Middle frontal gyrus (tissue), 1 donor: ENCODE data around the gene CLDN1.
"Not testable (repeated sequence)": the region's sequence is repeated elsewhere in the genome, so short reads cannot be mapped to it uniquely, and the experiment has no call there.

Experiments used
- DNase-seq: peaks from one replicate; pipeline ENCODE4 v3.0.0-alpha.2; 2015; ENCODE audit warnings: low spot score; ENCODE audit errors: extremely low spot score

Gene CLDN1

GRCh38 chr3:190294030-190294429, 28.2 kb downstream of the CLDN1 start:
- no peak for DNase-seq

GRCh38 chr3:190293621-190294020, 28.6 kb downstream of the CLDN1 start:
- DNase-seq = no peak

- DNase-seq = no peak
Observed at GRCh38 chr3:190291994-190292584, 30.2 kb downstream of the CLDN1 start.

GRCh38 chr3:190289989-190290388, 32.3 kb downstream of the CLDN1 start:
- DNase-seq = no peak

- DNase-seq = no peak
Observed at GRCh38 chr3:190288836-190289235, 33.4 kb downstream of the CLDN1 start.

GRCh38 chr3:190286014-190286413, 36.2 kb downstream of the CLDN1 start:
- no peak for DNase-seq

- no peak for DNase-seq
Observed at GRCh38 chr3:190281308-190282051, 40.8 kb downstream of the CLDN1 start.

GRCh38 chr3:190279690-190280089, 42.6 kb downstream of the CLDN1 start:
- no peak for DNase-seq

GRCh38 chr3:190272747-190273146, 49.5 kb downstream of the CLDN1 start:
- DNase-seq = no peak

GRCh38 chr3:190269101-190269500, 53.1 kb downstream of the CLDN1 start:
- no peak for DNase-seq

- DNase-seq = not testable (repeated sequence)
Observed at GRCh38 chr3:190267464-190267863, 54.8 kb downstream of the CLDN1 start.

GRCh38 chr3:190266913-190267290, 55.3 kb downstream of the CLDN1 start:
- DNase-seq = no peak

- no peak for DNase-seq
Observed at GRCh38 chr3:190266265-190266912, 55.9 kb downstream of the CLDN1 start.

- no peak for DNase-seq
Observed at GRCh38 chr3:190265796-190266195, 56.5 kb downstream of the CLDN1 start.

- DNase-seq = no peak
Observed at GRCh38 chr3:190265126-190265525, 57.1 kb downstream of the CLDN1 start.

- no peak for DNase-seq
Observed at GRCh38 chr3:190261740-190262139, 60.5 kb downstream of the CLDN1 start.

- DNase-seq = no peak
Observed at GRCh38 chr3:190261015-190261414, 61.2 kb downstream of the CLDN1 start.

- no peak for DNase-seq
Observed at GRCh38 chr3:190260301-190260700, 61.9 kb downstream of the CLDN1 start.

- no peak for DNase-seq
Observed at GRCh38 chr3:190258634-190259033, 63.6 kb downstream of the CLDN1 start.
